HG02870 (cell line): ENCODE measurements around the gene LRMDA.
"Not testable (repeated sequence)": the region's sequence is repeated elsewhere in the genome, so short reads cannot be mapped to it uniquely, and the experiment has no call there.

Experiments
- ATAC-seq: cut with Tn5 transposase; IDR thresholded peaks from one replicate; pipeline ENCODE4 v1.9.1; 2021; ENCODE audit warnings: mild to moderate bottlenecking, moderate library complexity; ENCODE audit not compliant: unreplicated experiment

Gene LRMDA

DNA sequence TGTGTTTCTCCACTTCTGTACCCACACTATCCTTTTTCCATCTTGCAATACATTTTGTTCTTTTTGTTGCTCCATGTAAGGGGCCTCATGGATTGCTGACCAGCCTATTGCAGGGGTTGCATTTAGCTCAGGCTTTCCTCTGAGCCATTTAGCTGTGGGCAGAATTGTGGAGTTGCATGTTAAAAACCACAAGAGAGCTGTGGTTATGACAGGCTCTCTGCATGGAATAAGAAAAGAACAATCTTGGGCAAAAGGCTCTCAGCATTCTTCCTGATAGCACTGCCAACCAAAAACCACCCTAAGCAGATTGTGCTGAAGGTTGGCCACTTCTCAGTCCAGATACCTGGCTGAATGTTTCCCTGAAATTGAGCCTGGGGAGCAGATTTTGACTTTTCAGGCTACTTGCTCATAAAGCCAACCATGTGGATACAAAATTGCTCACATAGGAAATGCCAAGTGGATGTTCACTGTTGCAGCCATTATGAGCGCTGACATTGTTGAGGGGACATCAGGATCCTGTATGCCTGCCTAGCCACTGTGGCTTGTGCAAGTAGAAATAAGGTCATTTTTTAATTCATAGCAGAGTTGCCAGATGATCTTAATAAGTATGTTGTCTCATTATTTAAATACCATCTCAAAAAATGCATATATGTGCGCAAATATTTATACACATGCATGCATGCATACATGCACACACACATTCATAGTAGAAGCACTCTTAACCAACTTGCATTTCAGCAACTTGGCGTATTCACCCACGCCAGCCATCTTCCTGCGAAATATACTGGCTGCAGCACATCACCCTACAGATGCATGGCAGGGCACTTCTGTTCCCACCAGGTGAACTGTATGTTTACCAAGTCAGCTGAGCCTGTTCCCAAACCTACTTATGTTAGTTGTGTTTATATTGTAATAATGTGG lies 695.4 kb downstream of the LRMDA start:
- ATAC-seq = no peak

DNA sequence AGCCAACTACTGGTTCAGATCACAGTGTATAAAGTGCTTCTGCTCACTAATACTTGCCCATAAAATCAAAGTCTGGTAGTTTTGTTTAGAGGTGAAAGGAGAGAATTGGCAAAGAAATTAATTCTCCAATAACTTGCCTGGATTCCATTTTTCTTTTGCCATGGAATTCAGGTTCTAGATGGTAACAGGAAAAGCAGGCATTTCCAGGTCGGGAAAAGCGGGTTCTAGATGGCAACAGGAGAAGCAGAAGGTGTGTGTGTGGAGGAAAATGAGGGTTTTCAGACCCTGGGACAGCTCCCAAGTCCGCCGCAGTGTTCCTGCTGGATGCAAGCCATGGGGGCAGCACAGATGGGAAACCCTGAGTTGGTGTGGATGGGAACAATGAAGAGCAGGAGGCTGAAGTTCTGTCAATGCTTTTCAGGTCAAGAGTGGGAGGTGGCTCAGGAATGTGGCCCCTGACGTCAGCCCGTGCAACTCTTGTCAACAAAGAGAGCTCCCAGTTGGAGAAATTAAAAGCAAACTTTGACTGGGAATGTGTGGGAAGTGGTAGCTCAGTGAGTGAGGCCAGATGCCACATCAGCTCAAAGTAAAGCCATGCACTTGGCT lies 696.7 kb downstream of the LRMDA start:
- ATAC-seq = no peak

DNA sequence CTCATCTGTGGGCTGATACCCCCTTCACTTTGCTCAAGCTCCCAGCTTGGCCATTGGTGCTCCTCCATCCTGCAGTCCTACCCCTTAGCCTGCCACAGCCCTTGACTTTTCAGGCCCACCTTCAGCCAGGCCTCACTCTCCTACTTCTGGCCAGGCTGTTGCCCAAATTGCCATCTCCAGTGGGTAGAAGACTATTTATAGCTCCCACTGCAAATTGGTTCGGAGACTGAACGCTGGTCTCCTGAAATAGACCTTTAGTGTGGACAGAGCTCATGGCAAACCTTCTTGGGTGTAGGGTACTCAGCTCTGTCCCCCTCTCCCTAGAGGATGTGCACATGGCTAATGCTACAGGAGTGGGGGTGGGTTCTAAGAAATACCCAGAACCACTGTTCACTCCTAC lies 697.8 kb downstream of the LRMDA start:
- no peak for ATAC-seq

DNA sequence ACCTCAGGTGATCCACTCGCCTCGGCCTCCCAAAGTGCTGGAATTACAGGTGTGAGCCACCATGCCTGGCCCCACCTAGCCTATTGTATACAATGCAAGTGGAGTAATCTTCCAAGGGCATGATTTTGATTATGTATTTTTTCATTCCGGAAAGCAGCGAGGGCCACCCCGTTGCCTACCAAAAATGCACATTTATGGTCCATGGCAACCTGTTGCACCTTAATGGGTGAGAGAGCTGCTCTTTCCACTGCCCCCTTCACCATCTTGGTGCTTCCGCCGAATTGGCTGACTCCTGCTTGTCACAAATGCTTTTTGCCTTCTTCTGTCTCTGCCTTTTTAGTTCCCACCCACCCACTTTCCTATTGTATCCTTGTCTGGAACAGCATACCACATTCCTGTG lies 699.5 kb downstream of the LRMDA start:
- no peak for ATAC-seq

DNA sequence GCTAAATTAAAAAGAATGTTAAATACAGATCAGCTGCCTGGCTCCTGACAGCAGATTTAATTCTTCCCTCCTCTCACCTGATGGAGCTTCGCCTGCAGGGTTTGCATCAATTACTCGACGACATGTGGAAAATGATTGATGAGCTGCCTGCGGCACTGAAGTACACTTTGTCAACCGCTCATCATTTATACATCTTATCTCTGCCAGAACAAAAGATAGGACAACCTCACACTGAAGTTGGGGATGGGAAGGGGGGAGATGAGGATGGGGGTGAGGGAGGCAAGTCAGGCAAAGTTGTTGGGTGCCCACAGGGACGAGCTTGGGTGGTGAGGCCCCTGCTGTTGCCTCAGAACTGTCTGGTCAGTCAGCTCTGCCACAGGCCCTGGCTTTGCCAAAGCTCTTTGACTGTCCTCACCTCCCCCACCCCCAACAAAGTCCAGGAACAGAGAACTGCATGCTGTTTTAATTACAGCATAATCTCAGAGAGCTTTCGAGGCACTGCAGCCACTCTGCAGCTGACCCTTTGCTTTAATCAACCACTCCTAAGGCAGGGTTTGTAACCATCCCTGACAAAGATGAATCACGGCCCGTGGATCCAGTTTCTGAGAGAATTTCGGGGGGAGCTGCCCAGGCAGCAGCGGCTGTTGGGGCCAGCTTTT lies 702.3 kb downstream of the LRMDA start:
- no peak for ATAC-seq

DNA sequence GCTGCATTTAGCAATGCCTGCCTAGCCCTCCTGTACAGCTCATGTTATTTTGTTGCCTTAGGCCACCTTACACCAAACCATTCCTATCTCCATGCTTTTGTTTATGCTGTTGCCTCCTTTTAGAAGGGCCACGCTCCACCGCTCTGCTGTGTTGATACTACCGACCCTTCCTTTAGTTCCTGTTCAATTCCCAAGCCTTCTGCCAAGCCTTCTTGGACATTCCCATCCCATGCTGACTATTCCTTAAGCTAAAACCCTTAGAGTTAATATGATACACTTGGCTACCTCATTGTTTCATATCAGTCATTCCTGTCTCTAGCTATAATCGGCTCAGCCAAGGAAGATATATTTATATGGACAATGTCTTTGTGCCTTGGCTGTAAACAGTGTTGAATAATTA lies 705.5 kb downstream of the LRMDA start:
- ATAC-seq = no peak

DNA sequence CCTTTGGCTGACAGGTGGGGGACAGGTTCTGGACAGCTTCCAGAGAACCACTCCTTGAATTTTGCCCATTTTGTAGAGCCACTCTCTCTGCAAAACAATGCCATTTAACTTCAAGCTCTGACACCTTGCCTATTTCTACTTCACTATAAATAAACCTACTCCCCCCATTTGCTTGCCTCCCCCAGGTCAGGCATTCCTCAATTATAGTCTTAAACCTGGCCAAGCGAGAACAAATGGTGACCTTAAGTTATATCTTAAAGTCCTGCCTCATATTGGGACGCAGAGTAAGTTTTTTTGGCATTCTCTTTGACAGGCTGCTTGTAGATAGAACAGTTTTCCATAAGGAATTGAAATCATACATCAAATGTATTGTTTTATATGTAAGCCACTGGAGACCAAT lies 706.9 kb downstream of the LRMDA start:
- ATAC-seq = no peak

DNA sequence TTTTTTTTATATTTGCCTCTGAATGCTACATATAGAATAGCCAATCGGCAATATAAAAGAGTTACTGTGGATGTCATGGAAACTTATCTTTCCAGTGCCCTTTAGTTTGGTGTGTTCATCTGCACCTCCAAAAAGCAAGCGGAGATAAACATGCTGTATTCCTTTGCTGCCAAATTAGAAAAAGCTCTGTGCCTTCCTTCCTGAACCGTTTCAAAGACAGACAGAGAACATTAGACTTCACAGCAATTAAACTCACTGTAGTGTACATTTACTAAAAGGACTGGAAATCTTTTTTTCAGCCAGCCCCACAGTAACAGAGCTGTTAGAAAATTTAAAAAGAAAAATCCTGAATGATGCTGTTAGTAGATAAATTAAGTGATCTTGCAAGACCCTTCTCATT lies 707.5 kb downstream of the LRMDA start:
- no peak for ATAC-seq

DNA sequence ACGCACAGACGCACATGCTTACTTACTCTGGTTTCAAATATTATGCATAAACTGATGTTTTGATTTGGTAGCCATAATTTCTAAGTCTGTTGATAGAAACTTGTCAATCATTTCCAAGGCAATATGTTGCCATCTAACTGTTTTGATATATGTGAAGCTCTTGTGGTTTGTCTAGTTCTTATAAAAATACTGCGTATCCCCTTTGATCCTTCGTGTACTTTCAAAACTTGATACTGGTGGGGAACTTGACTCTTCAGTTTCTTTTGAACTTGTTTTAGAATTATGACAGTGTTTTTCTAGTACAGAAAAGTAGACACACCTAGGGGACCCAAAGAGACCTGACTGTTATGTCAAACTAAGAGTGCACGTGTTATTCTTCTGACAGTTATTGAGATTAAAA lies 708.0 kb downstream of the LRMDA start:
- ATAC-seq = no peak

DNA sequence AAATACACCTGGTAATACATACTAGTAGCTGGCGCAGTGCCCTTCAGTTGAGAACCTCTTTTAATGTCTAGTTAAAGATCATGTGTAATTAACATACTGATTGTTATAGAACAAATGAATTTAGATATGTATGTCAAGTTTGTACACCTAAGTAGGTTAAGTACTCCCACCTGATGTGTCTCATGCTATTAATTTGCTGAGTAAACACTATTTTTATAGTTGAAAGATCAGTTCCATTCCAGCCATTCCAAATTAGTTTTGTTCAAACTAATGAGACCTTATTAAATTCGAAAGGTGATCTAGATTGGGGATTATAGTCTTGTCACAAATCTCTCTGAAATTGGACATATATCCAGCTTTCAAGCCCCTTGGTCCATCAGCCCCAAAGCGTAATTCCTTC lies 710.0 kb downstream of the LRMDA start:
- ATAC-seq = no peak

DNA sequence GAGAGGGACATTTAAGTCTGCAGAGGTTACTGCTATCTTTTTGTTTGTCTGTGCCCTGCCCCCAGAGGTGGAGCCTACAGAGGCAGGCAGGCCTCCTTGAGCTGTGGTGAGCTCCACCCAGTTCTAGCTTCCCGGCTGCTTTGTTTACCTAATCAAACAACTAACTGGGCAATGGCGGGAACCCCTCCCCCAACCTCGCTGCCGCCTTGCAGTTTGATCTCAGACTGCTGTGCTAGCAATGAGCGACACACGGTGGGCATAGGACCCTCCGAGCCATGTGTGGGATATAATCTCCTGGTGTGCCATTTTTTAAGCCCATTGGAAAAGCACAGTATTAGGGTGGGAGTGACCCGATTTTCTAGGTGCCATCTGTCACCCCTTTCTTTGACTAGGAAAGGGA lies 716.8 kb downstream of the LRMDA start:
- not testable (repeated sequence) for ATAC-seq

DNA sequence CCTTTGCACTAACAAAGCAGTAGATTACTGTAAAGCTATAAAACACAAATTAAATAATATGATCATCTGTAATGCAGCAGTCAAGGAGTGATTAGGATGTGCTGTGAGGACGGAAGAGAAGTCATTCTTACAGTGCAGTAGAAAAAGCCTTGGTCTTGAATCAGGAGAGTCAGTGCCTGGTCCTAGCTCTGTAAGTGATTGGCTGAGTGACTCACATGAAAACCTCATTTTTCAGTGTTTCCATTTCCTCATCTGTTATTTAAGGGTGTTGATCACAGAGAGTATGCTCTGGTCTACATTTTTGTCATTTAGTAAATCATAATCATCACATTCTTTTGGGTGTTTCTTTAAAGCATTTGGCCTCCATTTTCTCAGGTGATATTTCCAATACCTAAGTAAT lies 717.8 kb downstream of the LRMDA start:
- ATAC-seq = no peak

DNA sequence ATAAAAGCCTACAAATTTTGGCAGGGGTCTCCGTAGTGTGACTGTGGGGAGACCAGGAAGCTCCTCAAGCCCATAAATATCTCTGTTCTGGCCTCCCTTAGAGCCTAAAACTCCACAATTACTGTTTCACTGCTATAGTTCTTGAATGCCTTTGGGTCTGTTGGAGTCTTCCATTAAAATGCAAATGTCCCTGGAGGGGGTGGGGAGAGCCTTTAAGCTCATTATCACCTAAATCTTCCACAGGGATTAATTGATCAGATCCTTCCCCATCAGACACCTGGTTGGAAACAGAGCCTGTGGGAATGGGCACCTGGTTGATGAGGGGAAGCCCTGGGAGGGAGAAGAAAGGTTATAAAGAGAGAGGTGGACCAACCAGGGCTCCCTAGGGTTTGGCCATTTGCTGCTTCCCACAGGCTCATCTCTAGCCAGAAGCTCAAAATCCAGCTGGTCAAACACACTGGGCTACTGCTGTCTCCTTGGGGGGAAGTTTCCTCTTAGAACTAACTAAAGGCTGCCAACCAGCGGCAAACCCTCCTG lies 718.2 kb downstream of the LRMDA start:
- ATAC-seq = no peak

DNA sequence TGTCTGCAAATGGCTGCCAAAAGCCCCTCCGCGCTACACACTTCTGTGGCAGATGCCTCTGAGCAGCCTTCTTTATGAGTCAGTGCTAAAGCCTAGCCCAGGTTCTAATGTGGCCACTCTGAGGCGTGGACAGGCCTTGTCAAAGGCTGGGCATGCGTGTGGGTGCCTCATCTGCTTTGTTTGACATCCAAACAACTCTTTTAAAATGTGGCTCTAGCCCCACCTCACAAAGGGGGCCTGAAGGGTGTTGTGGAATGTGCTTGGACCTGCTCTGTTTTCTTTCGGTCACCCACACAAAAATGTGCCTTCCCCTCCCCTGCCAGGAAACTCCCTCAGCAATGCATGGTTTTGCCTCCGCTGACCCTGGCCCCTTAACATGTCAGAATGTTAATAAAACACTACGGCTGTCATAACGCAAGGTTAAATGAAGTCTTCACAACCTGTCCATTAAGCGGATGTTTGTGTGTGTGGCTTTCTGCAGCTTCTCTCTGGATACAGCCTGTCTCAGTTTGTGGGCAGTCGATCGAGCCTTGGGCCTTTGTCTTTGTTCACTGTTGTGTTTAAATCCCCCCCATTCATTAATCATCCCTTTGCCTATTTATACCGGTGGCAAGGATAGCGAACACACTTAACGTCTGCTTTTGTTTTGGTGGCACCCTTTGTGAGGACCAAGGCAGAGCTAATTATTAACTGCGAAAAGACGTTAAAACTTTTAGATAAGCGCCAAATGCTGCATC lies 718.9 kb downstream of the LRMDA start:
- ATAC-seq = no peak

DNA sequence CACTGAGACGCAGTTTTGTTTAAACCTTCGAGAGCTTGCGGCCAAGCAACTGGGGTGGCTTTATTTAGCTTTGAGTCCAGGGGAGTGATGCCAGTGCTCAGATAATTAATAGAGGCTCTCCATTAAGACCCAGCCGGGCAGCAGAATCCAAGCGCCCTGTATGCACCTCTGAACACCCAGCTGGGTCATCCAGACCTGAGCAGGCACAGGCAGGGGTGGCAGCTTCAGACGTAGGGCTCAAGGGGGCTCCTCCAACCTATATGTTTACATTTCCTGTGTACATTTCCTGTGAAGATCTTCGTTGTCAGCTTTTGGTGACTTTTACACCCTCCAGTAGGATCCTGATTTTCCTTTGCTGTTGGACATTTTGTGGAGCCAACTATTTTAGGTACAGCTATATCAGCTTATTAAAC lies 719.5 kb downstream of the LRMDA start:
- no peak for ATAC-seq

DNA sequence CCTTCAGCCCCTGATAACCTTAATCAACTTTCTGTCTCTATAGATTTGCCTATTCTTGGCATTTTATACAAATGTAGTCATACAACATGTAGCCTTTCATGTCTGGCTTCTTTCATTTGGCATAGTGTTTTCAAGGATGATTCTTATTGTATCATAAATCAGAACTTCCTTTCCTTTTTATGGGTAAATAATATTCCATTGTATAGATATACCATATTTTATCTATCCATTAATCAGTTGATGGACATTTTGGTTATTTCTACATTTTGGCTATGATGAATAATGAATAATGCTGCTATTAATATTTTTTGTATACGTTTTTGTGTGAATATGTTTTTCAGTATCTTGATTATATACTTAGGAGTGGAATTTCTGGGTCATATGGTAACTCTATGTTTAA lies 720.8 kb downstream of the LRMDA start:
- ATAC-seq = no peak

DNA sequence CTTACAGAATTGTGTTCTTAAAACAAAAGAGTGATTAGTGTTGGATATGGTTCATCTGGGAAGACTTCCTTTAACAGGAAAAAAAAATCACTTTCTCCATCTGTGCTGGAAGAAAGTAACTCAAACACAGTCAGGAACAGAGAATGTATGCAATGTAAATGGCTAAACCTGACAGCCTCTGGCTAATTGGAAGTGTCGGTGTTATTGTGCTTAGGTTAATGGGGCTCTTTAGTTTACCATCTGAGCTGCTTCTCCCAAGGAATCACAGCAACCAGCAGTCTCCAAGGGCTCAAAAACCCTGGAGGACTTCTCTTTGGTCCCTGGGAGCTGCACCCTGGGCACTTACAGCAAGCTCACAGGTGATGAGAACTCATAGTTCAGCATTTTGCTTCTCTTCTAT lies 724.5 kb downstream of the LRMDA start:
- no peak for ATAC-seq

DNA sequence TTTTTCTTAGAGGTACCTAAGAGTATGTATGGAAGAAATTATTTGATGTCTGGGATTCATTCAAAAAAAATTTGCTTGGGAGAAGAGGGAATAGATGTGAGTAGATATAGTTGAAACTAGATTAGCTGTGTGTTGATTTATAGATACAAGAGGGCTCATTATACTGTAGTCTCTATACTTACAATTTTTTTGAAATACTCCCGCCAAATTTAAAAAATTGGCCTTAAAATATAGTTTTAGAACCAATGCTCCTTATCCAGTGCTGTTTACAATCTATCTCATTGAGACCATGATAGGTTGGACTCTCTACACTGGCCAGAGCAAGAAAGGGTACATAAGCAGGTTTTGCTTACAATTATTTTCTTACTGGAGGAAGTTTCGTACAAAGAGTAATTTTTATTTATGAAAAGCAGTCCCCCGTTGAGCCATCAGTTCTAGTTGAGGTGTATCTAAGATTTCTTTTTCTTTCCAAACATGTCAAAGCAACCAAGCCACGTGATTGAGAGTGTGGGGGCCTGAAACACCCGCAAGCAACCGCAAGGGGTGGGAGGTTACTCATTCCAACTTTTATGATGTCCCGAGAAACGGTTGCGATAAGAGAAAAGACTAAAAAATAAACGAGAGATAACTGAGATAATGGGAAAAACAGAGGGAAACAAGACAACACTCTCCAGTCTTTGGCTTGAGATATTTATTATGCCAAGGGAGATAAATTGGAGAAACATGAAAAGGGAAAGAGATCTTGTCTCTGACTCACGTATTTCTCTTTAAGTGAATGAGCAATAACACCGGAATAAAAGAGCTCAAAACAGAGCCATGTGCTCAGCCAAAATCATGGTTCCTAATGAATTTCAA lies 729.2 kb downstream of the LRMDA start:
- ATAC-seq = no peak

DNA sequence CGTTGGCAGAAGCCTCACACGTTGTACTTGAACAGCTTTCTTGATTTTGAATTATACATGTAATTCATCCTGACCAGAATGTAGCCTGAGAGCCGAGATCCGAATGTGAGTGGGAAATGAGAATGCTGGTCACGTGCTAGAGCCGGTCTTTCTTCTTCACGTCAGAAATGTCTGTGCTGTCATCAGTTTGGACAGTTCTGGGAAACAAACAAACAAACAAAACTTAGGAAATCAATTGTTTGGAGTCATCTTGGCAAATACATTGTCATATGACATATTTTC lies 729.8 kb downstream of the LRMDA start:
- no peak for ATAC-seq

DNA sequence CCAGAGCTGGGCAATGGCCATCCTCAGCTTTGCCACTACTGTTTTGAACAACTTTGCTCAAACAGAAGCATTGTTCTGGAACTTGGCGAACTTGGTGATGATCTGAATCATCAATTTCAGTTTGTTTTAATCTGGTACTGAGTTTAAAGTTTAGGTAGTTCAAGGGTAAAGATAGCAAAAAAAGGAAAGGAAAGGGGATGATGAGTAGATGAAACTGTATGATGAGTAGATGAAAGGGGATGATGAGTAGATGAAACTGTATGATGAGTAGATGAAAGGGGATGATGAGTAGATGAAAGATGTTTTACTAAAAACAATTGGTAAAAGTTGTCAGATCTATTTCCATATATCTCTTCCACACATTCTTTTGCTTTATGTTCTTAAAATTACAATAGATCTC lies 737.0 kb downstream of the LRMDA start:
- no peak for ATAC-seq
